CD14-positive monocyte (primary cell): ENCODE results near the gene ADGRL3. TPM values are rescaled to one million over a fixed set of nuclear protein-coding genes. Genes with fewer than 3 reads are reported as not detected.

ENCODE experiments used
- DNase-seq, 3 donors: peaks; one replicate each; pipeline ENCODE4 v3.0.0-alpha.2; 2011 to 2022
- H2AFZ ChIP-seq: 2 replicates; pipeline ENCODE4 v1.6.0; 2012; ENCODE audit warnings: mild to moderate bottlenecking, low read depth, low read length, inconsistent platforms; ENCODE audit not compliant: insufficient read depth, poor library complexity, severe bottlenecking
- H3K27ac ChIP-seq, 2 donors: 1 replicate in 1 of 2; 2 replicates in 1 of 2; pipeline ENCODE4 v1.5.1; 2012 to 2013; ENCODE audit warnings: low read length in 2 of 2, control low read depth in 1 of 2, inconsistent platforms in 1 of 2, low read depth in 1 of 2, mild to moderate bottlenecking in 1 of 2
- H3K27me3 ChIP-seq, 2 donors: one replicate each; pipeline versions ENCODE4 v1.6.0 to v1.6.1; 2011 to 2013; ENCODE audit warnings: low read length in 2 of 2; ENCODE audit not compliant: control insufficient read depth in 2 of 2, insufficient read depth in 2 of 2
- H3K36me3 ChIP-seq, 2 donors: replicated peaks in 1 of 2; 1 replicate in 1 of 2; 2 replicates in 1 of 2; pipeline versions ENCODE4 v1.5.1 to v1.6.1; 2012 to 2013; ENCODE audit warnings: low read length in 2 of 2, control low read depth in 1 of 2, inconsistent platforms in 1 of 2, mild to moderate bottlenecking in 1 of 2; ENCODE audit not compliant: insufficient read depth in 2 of 2, control insufficient read depth in 1 of 2
- H3K4me1 ChIP-seq, 2 donors: 1 replicate in 1 of 2; 2 replicates in 1 of 2; pipeline versions ENCODE4 v1.5.1 to v1.6.1; 2012 to 2013; ENCODE audit warnings: low read length in 2 of 2, control low read depth in 1 of 2, inconsistent platforms in 1 of 2, mild to moderate bottlenecking in 1 of 2, moderate library complexity in 1 of 2; ENCODE audit not compliant: insufficient read depth in 2 of 2, control insufficient read depth in 1 of 2
- H3K4me2 ChIP-seq: replicated peaks from 2 replicates; pipeline ENCODE3; 2012; ENCODE audit warnings: low read length, moderate library complexity, mild to moderate bottlenecking; ENCODE audit not compliant: poor library complexity, severe bottlenecking; ENCODE audit errors: extremely low read depth
- H3K4me3 ChIP-seq, 3 experiments: fragments of 200-600 bp in 1 of 3; sonication (generic) in 1 of 3; replicated peaks in 1 of 3; 1 replicate in 2 of 3; 2 replicates in 1 of 3; pipeline ENCODE4 v1.5.1; 2011 to 2013; ENCODE audit warnings: low read length in 3 of 3, mild to moderate bottlenecking in 3 of 3, control low read depth in 2 of 3, low read depth in 2 of 3, inconsistent platforms in 1 of 3, moderate library complexity in 1 of 3
- H3K79me2 ChIP-seq: 2 replicates; pipeline ENCODE4 v1.6.0; 2012; ENCODE audit warnings: mild to moderate bottlenecking, control low read depth, inconsistent platforms, low read length, moderate library complexity; ENCODE audit not compliant: insufficient read depth
- H3K9ac ChIP-seq: 2 replicates; pipeline ENCODE4 v1.6.0; 2017; ENCODE audit warnings: low read length, mild to moderate bottlenecking; ENCODE audit not compliant: insufficient read depth, poor library complexity, severe bottlenecking
- H3K9me3 ChIP-seq, 2 donors: replicated peaks in 1 of 2; 1 replicate in 1 of 2; 2 replicates in 1 of 2; pipeline versions ENCODE4 v1.5.1 to v1.6.1; 2012 to 2013; ENCODE audit warnings: low read length in 2 of 2, control low read depth in 1 of 2; ENCODE audit not compliant: control insufficient read depth in 1 of 2, insufficient read depth in 1 of 2
- H4K20me1 ChIP-seq: 2 replicates; pipeline ENCODE4 v1.6.0; 2012; ENCODE audit warnings: mild to moderate bottlenecking, low read length, control low read depth, moderate library complexity; ENCODE audit not compliant: insufficient read depth
- H3K27ac Mint-ChIP-seq, 7 donors: one replicate each; pipeline ENCODE4 v1.8.0; 2020; ENCODE audit warnings: mild to moderate bottlenecking in 7 of 7, mixed read lengths in 7 of 7, moderate library complexity in 6 of 7, inconsistent platforms in 2 of 7
- H3K27me3 Mint-ChIP-seq, 3 donors: one replicate each; pipeline ENCODE4 v1.8.0; 2021 to 2022; ENCODE audit warnings: low read depth in 3 of 3, mild to moderate bottlenecking in 3 of 3, mixed read lengths in 3 of 3, moderate library complexity in 3 of 3, inconsistent platforms in 1 of 3
- H3K36me3 Mint-ChIP-seq, 2 donors: one replicate each; pipeline ENCODE4 v1.8.0; 2020; ENCODE audit warnings: mixed read lengths in 2 of 2, inconsistent platforms in 1 of 2, mild to moderate bottlenecking in 1 of 2
- H3K4me1 Mint-ChIP-seq: one replicate; pipeline ENCODE4 v1.8.0; 2020; ENCODE audit warnings: mild to moderate bottlenecking, mixed read lengths
- H3K4me3 Mint-ChIP-seq, 2 donors: one replicate each; pipeline ENCODE4 v1.8.0; 2020; ENCODE audit warnings: mild to moderate bottlenecking in 2 of 2, mixed read lengths in 2 of 2, moderate library complexity in 1 of 2
- H3K9me3 Mint-ChIP-seq, 7 donors: one replicate each; pipeline ENCODE4 v1.8.0; 2020 to 2022; ENCODE audit warnings: mixed read lengths in 7 of 7, mild to moderate bottlenecking in 6 of 7, moderate library complexity in 6 of 7, inconsistent platforms in 2 of 7
- WGBS: methylation state at CpG from one replicate; pipeline ENCODE4 v1.1.5; 2013; ENCODE audit warnings: missing lambda C conversion rate; ENCODE audit not compliant: insufficient coverage; 5-methylcytosine and 5-hydroxymethylcytosine counted together
- intact Hi-C, 2 donors: fragments of 100-400 bp; cut with micrococcal nuclease; formaldehyde crosslinking; loops; one replicate each; pipeline versions ENCODE4 v1.15.0 to v1.15.1; 2023
- polyA plus RNA-seq, 3 donors: library from polyadenylated mRNA; depleted of rRNA in 1 of 3; unstranded in 2 of 3; stranded (reverse) in 1 of 3; fragments of 300-500 nt in 2 of 3; fragments of >200 nt in 1 of 3; fragmentation: Illumina TruSeq in 2 of 3; gene quantifications; 1 replicate in 2 of 3; 2 replicates in 1 of 3; pipeline ENCODE4 v1.2.3, GENCODE V29; 2012 to 2021
- TF ChIP-seq, protein P1 (sequence below): fragments of 200-600 bp; IDR thresholded peaks from one replicate; pipeline ENCODE4 v1.8.0; 2022; ENCODE audit warnings: antibody characterized with exemption, mild to moderate bottlenecking

Gene ADGRL3
- polyA plus RNA-seq, 3 donors = not detected

DNA sequence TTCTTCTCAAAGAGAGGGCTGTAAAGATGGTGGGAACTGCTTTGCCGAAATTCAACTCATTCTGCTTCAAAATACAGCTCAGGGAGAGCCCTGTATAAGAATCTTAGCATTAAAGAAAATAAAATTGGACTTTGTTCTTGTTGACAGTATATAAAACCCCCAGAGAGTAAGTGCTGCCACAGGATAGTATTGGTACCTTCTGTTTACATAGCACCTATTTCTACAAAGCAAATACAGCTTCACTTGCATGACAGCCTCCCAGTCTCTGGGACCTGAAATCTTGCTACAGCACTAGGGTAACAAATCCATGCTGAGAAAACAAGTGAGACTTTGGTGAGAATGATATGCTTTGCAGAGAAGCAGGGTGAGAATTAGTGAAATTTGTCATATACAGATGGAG lies 428.6 kb downstream of the ADGRL3 start:
- no peak for DNase-seq
- no peak overlapping the region for H3K4me3 ChIP-seq
- no peak overlapping the region for H3K9ac ChIP-seq
- no peak overlapping the region for H2AFZ ChIP-seq
- Mint-ChIP-seq H3K4me1 (no peaks in the 10 kb centered on the region), H3K27ac (no peak overlapping the region), H3K9me3 (peaks cover 0 to 5% (median 0%) of the 10 kb centered on the region in 7 donors), H3K27me3 (peaks cover 0 to 2% (median 0%) of the 10 kb centered on the region in 3 donors), H3K36me3 (no peaks in the 10 kb centered on the region), H3K4me3 (no peak overlapping the region)
- H3K27ac ChIP-seq = no peak overlapping the region
- H3K4me2 ChIP-seq = no peak overlapping the region
- no peaks in the 10 kb centered on the region for H4K20me1 ChIP-seq
- no peaks in the 10 kb centered on the region for H3K27me3 ChIP-seq
- H3K36me3 ChIP-seq = no peaks in the 10 kb centered on the region
- H3K4me1 ChIP-seq = no peaks in the 10 kb centered on the region
- H3K9me3 ChIP-seq = no peaks in the 10 kb centered on the region
- WGBS = no CpG with 5 or more reads among the region's 1 CpG
- intact Hi-C loops = no loop called here
- no peaks in the 10 kb centered on the region for H3K79me2 ChIP-seq
- TF ChIP-seq, protein P1, sequence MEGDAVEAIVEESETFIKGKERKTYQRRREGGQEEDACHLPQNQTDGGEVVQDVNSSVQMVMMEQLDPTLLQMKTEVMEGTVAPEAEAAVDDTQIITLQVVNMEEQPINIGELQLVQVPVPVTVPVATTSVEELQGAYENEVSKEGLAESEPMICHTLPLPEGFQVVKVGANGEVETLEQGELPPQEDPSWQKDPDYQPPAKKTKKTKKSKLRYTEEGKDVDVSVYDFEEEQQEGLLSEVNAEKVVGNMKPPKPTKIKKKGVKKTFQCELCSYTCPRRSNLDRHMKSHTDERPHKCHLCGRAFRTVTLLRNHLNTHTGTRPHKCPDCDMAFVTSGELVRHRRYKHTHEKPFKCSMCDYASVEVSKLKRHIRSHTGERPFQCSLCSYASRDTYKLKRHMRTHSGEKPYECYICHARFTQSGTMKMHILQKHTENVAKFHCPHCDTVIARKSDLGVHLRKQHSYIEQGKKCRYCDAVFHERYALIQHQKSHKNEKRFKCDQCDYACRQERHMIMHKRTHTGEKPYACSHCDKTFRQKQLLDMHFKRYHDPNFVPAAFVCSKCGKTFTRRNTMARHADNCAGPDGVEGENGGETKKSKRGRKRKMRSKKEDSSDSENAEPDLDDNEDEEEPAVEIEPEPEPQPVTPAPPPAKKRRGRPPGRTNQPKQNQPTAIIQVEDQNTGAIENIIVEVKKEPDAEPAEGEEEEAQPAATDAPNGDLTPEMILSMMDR = no peak

DNA sequence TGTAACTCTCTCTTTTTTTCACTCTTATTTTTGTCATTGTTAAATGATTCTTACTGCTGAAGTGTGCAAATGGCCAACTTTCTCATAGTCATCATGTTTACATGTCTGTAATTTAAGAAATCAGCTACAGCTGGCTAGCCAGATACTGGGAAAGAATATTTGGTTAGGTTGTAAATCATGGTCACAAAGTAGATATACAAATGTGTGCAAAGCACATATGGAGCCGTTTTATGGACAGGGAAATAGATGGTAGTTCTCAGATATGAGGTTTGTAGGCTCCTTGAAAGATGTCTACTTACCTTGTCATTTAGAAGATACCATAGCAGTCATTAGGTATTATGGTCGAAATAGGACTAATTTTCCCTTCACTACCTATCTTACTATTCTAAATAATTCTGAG lies 430.4 kb downstream of the ADGRL3 start:
- H3K4me3 ChIP-seq = no peak overlapping the region
- no peak overlapping the region for H2AFZ ChIP-seq
- WGBS = 80% methylated on average over 1 of the region's 2 CpGs
- no peak overlapping the region for H3K4me3 Mint-ChIP-seq
- H3K27ac Mint-ChIP-seq = no peak overlapping the region
- no peaks in the 10 kb centered on the region for H3K27me3 ChIP-seq
- H3K27ac ChIP-seq = no peak overlapping the region
- H3K4me1 ChIP-seq = no peaks in the 10 kb centered on the region
- H3K27me3 Mint-ChIP-seq = peaks cover 0 to 2% (median 0%) of the 10 kb centered on the region in 3 donors
- no peaks in the 10 kb centered on the region for H3K79me2 ChIP-seq
- H3K36me3 ChIP-seq = no peaks in the 10 kb centered on the region
- no peak for DNase-seq
- H3K36me3 Mint-ChIP-seq = no peaks in the 10 kb centered on the region
- no peaks in the 10 kb centered on the region for H3K4me1 Mint-ChIP-seq
- no peaks in the 10 kb centered on the region for H3K9me3 ChIP-seq
- intact Hi-C loops = no loop called here
- no peak overlapping the region for H3K9ac ChIP-seq
- peaks cover 0 to 5% (median 2%) of the 10 kb centered on the region in 7 donors for H3K9me3 Mint-ChIP-seq
- no peaks in the 10 kb centered on the region for H4K20me1 ChIP-seq
- TF ChIP-seq, protein P1 = no peak
- H3K4me2 ChIP-seq = no peak overlapping the region
